ENCODE results near the gene APIP. TPM values are rescaled to one million over a fixed set of nuclear protein-coding genes. Genes with fewer than 3 reads are reported as not detected.
A peak's percentile ranks its signal among the peaks of the same experiment; 100 is the strongest.

Gene APIP
- total RNA-seq, 4 donors from 2014 or later: 22.5 to 49.1 (median 31.5) TPM

- Histone ChIP-seq H3K27me3 (peaks cover 0 to 3% (median 0%) of the 10 kb centered on the region in 3 donors), H3K4me3 (no peak overlapping the region), H3K36me3 (no peaks in the 10 kb centered on the region), H3K9me3 (no peaks in the 10 kb centered on the region), H3K27ac (no peak overlapping the region), H3K4me1 (no peaks in the 10 kb centered on the region)
- intact Hi-C loops (cut with DNase I; ENCODE audit: low total_unique reads): no loop called here
- no peak for DNase-seq
- TF ChIP-seq POLR2A (IDR thresholded peaks at IDR 0.05) (no peak), CTCF (IDR thresholded peaks at IDR 0.05 in 4 of 5, conservative IDR thresholded peaks at IDR 0.05 in 1 of 5) (peak in 3 of 5 experiments; percentile 3 to 56 (median 25))
- in situ Hi-C loops (cut with MboI; ENCODE audit: low sequenced_read_pairs in 4 of 4): no loop called here
- peak in 1 of 2 donors; percentile 44 for ATAC-seq
These were observed 75.3 kb downstream of the APIP start for GRCh38 chr11:34840736-34841386.

- H3K27ac ChIP-seq: no peak overlapping the region
- no peaks in the 10 kb centered on the region for H3K4me1 ChIP-seq
- ATAC-seq: no peak
- no peaks in the 10 kb centered on the region for H3K36me3 ChIP-seq
- no peak for TF ChIP-seq CTCF (IDR thresholded peaks at IDR 0.05 in 4 of 5, conservative IDR thresholded peaks at IDR 0.05 in 1 of 5)
- TF ChIP-seq POLR2A (IDR thresholded peaks at IDR 0.05): no peak
- in situ Hi-C loops (cut with MboI; ENCODE audit: low sequenced_read_pairs in 4 of 4): no loop called here
- intact Hi-C loops (cut with DNase I; ENCODE audit: low total_unique reads): no loop called here
- H3K27me3 ChIP-seq: no peaks in the 10 kb centered on the region
- no peak overlapping the region for H3K4me3 ChIP-seq
- DNase-seq: no peak
- no peaks in the 10 kb centered on the region for H3K9me3 ChIP-seq
These were observed 76.2 kb downstream of the APIP start for GRCh38 chr11:34839969-34840368.

- intact Hi-C loops (cut with DNase I; ENCODE audit: low total_unique reads): no loop called here
- ATAC-seq: no peak
- H3K9me3 ChIP-seq: no peaks in the 10 kb centered on the region
- H3K4me3 ChIP-seq: no peak overlapping the region
- no peaks in the 10 kb centered on the region for H3K27me3 ChIP-seq
- no peak for DNase-seq
- TF ChIP-seq CTCF (IDR thresholded peaks at IDR 0.05 in 4 of 5, conservative IDR thresholded peaks at IDR 0.05 in 1 of 5) (no peak), POLR2A (IDR thresholded peaks at IDR 0.05) (no peak)
- H3K4me1 ChIP-seq: no peaks in the 10 kb centered on the region
- H3K27ac ChIP-seq: no peak overlapping the region
- in situ Hi-C loops (cut with MboI; ENCODE audit: low sequenced_read_pairs in 4 of 4): no loop called here
- no peaks in the 10 kb centered on the region for H3K36me3 ChIP-seq
These were observed 79.0 kb downstream of the APIP start for GRCh38 chr11:34836958-34837856.

- DNase-seq: no peak
- H3K36me3 ChIP-seq: no peaks in the 10 kb centered on the region
- H3K9me3 ChIP-seq: no peaks in the 10 kb centered on the region
- intact Hi-C loops (cut with DNase I; ENCODE audit: low total_unique reads): no loop called here
- TF ChIP-seq CTCF (IDR thresholded peaks at IDR 0.05 in 4 of 5, conservative IDR thresholded peaks at IDR 0.05 in 1 of 5) (no peak), POLR2A (IDR thresholded peaks at IDR 0.05) (no peak)
- in situ Hi-C loops (cut with MboI; ENCODE audit: low sequenced_read_pairs in 4 of 4): no loop called here
- H3K27ac ChIP-seq: no peak overlapping the region
- H3K4me1 ChIP-seq: no peaks in the 10 kb centered on the region
- no peak overlapping the region for H3K4me3 ChIP-seq
- ATAC-seq: no peak
- no peaks in the 10 kb centered on the region for H3K27me3 ChIP-seq
These were observed 82.6 kb downstream of the APIP start for GRCh38 chr11:34833602-34834001.

Small RNA genes lying within 50 kb of the gene (microRNA-seq; reads per million reads assigned to microRNA genes)
- gene MIR1343 (ENCODE audit: borderline replicate concordance in 2 of 2): 2.4 to 4.3 reads per million in 2 donors

Other genes starting within 250 kb of the APIP start
- gene PDHX, start 239 bp upstream of the APIP start, total RNA-seq: 100 to 1,000 TPM in 1 of 4 donors, 10 to 100 TPM in 3; 77.7 to 101 (median 87.3) TPM
- gene CD44, start 222.8 kb upstream of the APIP start, total RNA-seq: 10 to 100 TPM; 19.5 to 32.5 (median 29.2) TPM